Measurements from ENCODE around the gene ABLIM3. TPM values are rescaled to one million over a fixed set of nuclear protein-coding genes. Genes with fewer than 3 reads are reported as not detected.

The ABLIM3 gene
- total and polyA plus RNA-seq, 9 of the 15 experiments (the other 6 are each of a cell fraction or from before 2014, with no cell fraction given): 0.03 to 0.38 (median 0.11) TPM

GRCh38 chr5:149242339-149242738, 101.0 kb downstream of the ABLIM3 start:
- H3K27me3 ChIP-seq (ENCODE audit: control insufficient read depth in 2 of 2, insufficient read depth in 2 of 2, low read length in 2 of 2): peaks cover 6 to 35% of the 10 kb centered on the region in 2 experiments; a peak in 4 of 5 replicates
- H2AFZ ChIP-seq (ENCODE audit: low read depth, low read length): no peak overlapping the region
- DNase-seq (ENCODE audit: extremely low read depth in 1 of 4, low spot score in 3 of 4) (no peak), FAIRE-seq (no peak), ATAC-seq (peak; percentile 24; the same call in 1 of the 3 replicates)
- peaks cover 0 to 14% of the 10 kb centered on the region in 2 experiments; a peak in 1 of 5 replicates for H3K4me1 ChIP-seq (replicated peaks in 1 of 2; ENCODE audit: control insufficient read depth in 2 of 2, insufficient read depth in 2 of 2, low read length in 2 of 2)
- no TSS peak for BruUV-seq (replicated peaks)
- ChIA-PET CTCF (ENCODE audit: low intra/inter-chr PET ratio) (no interaction called here), POLR2A (no interaction called here)
- no peaks in the 10 kb centered on the region for H3K9me3 ChIP-seq (replicated peaks; ENCODE audit: control insufficient read depth, insufficient read depth, low read depth, low read length)
- intact Hi-C loops (cut with micrococcal nuclease) (no loop called here), in situ Hi-C loops (cut with MboI) (no loop called here)
- 0% methylated on average over 3 of the region's 3 CpGs for whole genome bisulfite sequencing (ENCODE audit: insufficient coverage, low coverage, missing lambda C conversion rate)
- no peaks in the 10 kb centered on the region for H3K36me3 ChIP-seq (ENCODE audit: control insufficient read depth, insufficient read depth, low read length)
- H3K27ac ChIP-seq (ENCODE audit: extremely low read depth, low read depth, low read length): no peak overlapping the region
- H3K79me2 ChIP-seq (ENCODE audit: control insufficient read depth, insufficient read depth, low read length): no peaks in the 10 kb centered on the region
- no peak overlapping the region for H3K4me2 ChIP-seq (ENCODE audit: insufficient read depth, low read length)
- H3K4me3 ChIP-seq: no peak overlapping the region
- H4K20me1 ChIP-seq (replicated peaks; ENCODE audit: control insufficient read depth, insufficient read depth, low read length): no peaks in the 10 kb centered on the region
- no peak overlapping the region for H3K9ac ChIP-seq (ENCODE audit: insufficient read depth in 1 of 2, low read depth in 2 of 2, low read length in 2 of 2)
- H3K9me1 ChIP-seq (ENCODE audit: control insufficient read depth, insufficient read depth, low read length): no peaks in the 10 kb centered on the region
- TF ChIP-seq SMAD4 (CRISPR knock-in tag; conservative IDR thresholded peaks at IDR 0.05) (peak; percentile 73), TEAD2 (tag; IDR thresholded peaks at IDR 0.05) (no peak), UBTF (IDR thresholded peaks at IDR 0.05; ENCODE audit: borderline replicate concordance in 1 of 2, low read depth in 2 of 2, low read length in 2 of 2) (no peak), RAD21 (CRISPR knock-in tag; conservative IDR thresholded peaks at IDR 0.05 in 1 of 2, IDR thresholded peaks at IDR 0.05 in 1 of 2) (no peak), HCFC1 (IDR thresholded peaks at IDR 0.05; ENCODE audit: low read depth, low read length) (no peak), ZNF561 (CRISPR knock-in tag; conservative IDR thresholded peaks at IDR 0.05) (no peak), ETV1 (tag; conservative IDR thresholded peaks at IDR 0.05; ENCODE audit: low read depth) (0 out of 2 replicates have a peak, but pooled peaks have one; percentile 40), RBBP5 (IDR thresholded peaks at IDR 0.05; ENCODE audit: borderline replicate concordance, insufficient read depth, low read length, poor library complexity, severe bottlenecking) (no peak), E2F6 (IDR thresholded peaks at IDR 0.05; ENCODE audit: borderline replicate concordance in 1 of 2, extremely low read depth in 1 of 2, insufficient read depth in 1 of 2, insufficient read length in 1 of 2, low read depth in 1 of 2, low read length in 1 of 2, poor library complexity in 1 of 2, severe bottlenecking in 1 of 2) (no peak), JUN (IDR thresholded peaks at IDR 0.05; ENCODE audit: borderline replicate concordance, low read depth, low read length) (no peak), JUN (CRISPR knock-in tag; IDR thresholded peaks at IDR 0.05; ENCODE audit: borderline replicate concordance) (no peak), ZNF79 (CRISPR knock-in tag; IDR thresholded peaks at IDR 0.05; ENCODE audit: low read depth) (no peak), ILK (tag; IDR thresholded peaks at IDR 0.05; ENCODE audit: borderline replicate concordance, low read depth) (no peak), CHAMP1 (IDR thresholded peaks at IDR 0.05) (no peak), TARDBP (IDR thresholded peaks at IDR 0.05) (no peak), PRPF4 (IDR thresholded peaks at IDR 0.05; ENCODE audit: insufficient read depth, low read depth, low read length, poor library complexity, severe bottlenecking) (no peak), ZNF24 (IDR thresholded peaks at IDR 0.05) (no peak)

Data from K562 (cell line).